Body of pancreas (tissue), 4 donors: ENCODE results near the gene PRAMEF1.

Experiments used
- CTCF ChIP-seq, 7 experiments: fragments of 450-650 bp in 4 of 7; fragments of 200-600 bp in 3 of 7; sonication (generic) in 3 of 7; IDR thresholded peaks; one replicate each; pipeline ENCODE4 v1.5.1; 2016 to 2019; ENCODE audit warnings: antibody characterized with exemption in 7 of 7
- POLR2A ChIP-seq, 3 donors: fragments of 450-650 bp; IDR thresholded peaks; one replicate each; pipeline ENCODE4 v1.6.1; 2016; ENCODE audit warnings: antibody characterized with exemption in 3 of 3, mild to moderate bottlenecking in 2 of 3

- TF ChIP-seq CTCF (IDR thresholded peaks at IDR 0.05) (no peak), POLR2A (IDR thresholded peaks at IDR 0.05) (no peak)
Measured at GRCh38 chr1:12745992-12746323, 45.2 kb upstream of the PRAMEF1 start, which contains the start of gene CFAP107.
